HEK293 (cell line): ENCODE data around the gene INHBA.

Experiments
- CTCF ChIA-PET: fragments of 350-600 bp; formaldehyde crosslinking; extraction: SDS; loops from one replicate; lab custom pipeline; 2021; ENCODE audit warnings: antibody characterized with exemption; lab: Yijun Ruan, JAX
- POLR2A ChIA-PET: fragments of 300-600 bp; formaldehyde crosslinking; extraction: SDS; loops from one replicate; lab custom pipeline; 2020; ENCODE audit warnings: antibody characterized with exemption, inconsistent platforms; lab: Yijun Ruan, JAX
- H3K27ac ChIP-seq: fragments of 200-500 bp; sonication (Bioruptor generic); 2 replicates; pipeline ENCODE4 v1.5.1; 2014; ENCODE audit warnings: low read depth, low read length, control low read depth, inconsistent platforms; ENCODE audit errors: extremely low read depth
- H3K36me3 ChIP-seq, 2 experiments: fragments of 200-500 bp in 1 of 2; sonication (Bioruptor generic) in 1 of 2; 1 replicate in 1 of 2; 2 replicates in 1 of 2; pipeline ENCODE4 v1.5.1; 2014 to 2017; ENCODE audit warnings: inconsistent platforms in 2 of 2, low read length in 2 of 2; ENCODE audit not compliant: control insufficient read depth in 2 of 2, insufficient read depth in 1 of 2
- H3K4me1 ChIP-seq: fragments of 200-500 bp; sonication (Bioruptor generic); 2 replicates; pipeline ENCODE4 v1.5.1; 2014; ENCODE audit warnings: mild to moderate bottlenecking, low read length, inconsistent platforms; ENCODE audit not compliant: control insufficient read depth, insufficient read depth
- H3K4me3 ChIP-seq: 2 replicates; pipeline ENCODE4 v1.5.1; 2011; ENCODE audit warnings: low read depth, mild to moderate bottlenecking, control low read depth, low read length, moderate library complexity
- H3K9me3 ChIP-seq: fragments of 200-500 bp; sonication (Bioruptor generic); 2 replicates; pipeline ENCODE4 v1.5.1; 2014; ENCODE audit warnings: low read depth, low read length, inconsistent platforms; ENCODE audit not compliant: control insufficient read depth, insufficient read depth
- BCL11A ChIP-seq: fragments of 450-650 bp; formaldehyde crosslinking; IDR thresholded peaks from 2 replicates; pipeline ENCODE4 v1.5.1; 2016; ENCODE audit warnings: low read depth, missing biosample characterization, missing genetic modification characterization
- PATZ1 ChIP-seq: fragments of 450-650 bp; formaldehyde crosslinking; IDR thresholded peaks from 2 replicates; pipeline ENCODE4 v1.5.1; 2016; ENCODE audit warnings: missing biosample characterization, missing genetic modification characterization
- PRDM2 ChIP-seq: fragments of 450-650 bp; formaldehyde crosslinking; IDR thresholded peaks from 2 replicates; pipeline ENCODE4 v1.5.1; 2016; ENCODE audit warnings: missing biosample characterization, missing genetic modification characterization, borderline replicate concordance
- PRDM6 ChIP-seq: fragments of 450-650 bp; formaldehyde crosslinking; IDR thresholded peaks from 2 replicates; pipeline ENCODE4 v1.5.1; 2017; ENCODE audit warnings: missing biosample characterization, missing genetic modification characterization
- SP3 ChIP-seq: fragments of 450-650 bp; formaldehyde crosslinking; IDR thresholded peaks from 2 replicates; pipeline ENCODE4 v1.5.1; 2016; ENCODE audit warnings: missing biosample characterization, missing genetic modification characterization
- SP7 ChIP-seq: fragments of 450-650 bp; formaldehyde crosslinking; IDR thresholded peaks from 2 replicates; pipeline ENCODE4 v1.5.1; 2016; ENCODE audit warnings: missing biosample characterization, missing genetic modification characterization
- ZFP69B ChIP-seq: fragments of 450-650 bp; formaldehyde crosslinking; IDR thresholded peaks from 2 replicates; pipeline ENCODE4 v1.5.1; 2016; ENCODE audit warnings: missing biosample characterization, missing genetic modification characterization
- ZNF112 ChIP-seq: fragments of 450-650 bp; formaldehyde crosslinking; IDR thresholded peaks from 2 replicates; pipeline ENCODE4 v1.5.0; 2017; ENCODE audit warnings: missing biosample characterization, missing genetic modification characterization
- ZNF248 ChIP-seq: fragments of 450-650 bp; formaldehyde crosslinking; IDR thresholded peaks from 2 replicates; pipeline ENCODE4 v1.5.1; 2017; ENCODE audit warnings: missing biosample characterization, missing genetic modification characterization
- ZNF311 ChIP-seq: fragments of 450-650 bp; formaldehyde crosslinking; IDR thresholded peaks from 2 replicates; pipeline ENCODE4 v1.5.1; 2017; ENCODE audit warnings: missing biosample characterization, missing genetic modification characterization, borderline replicate concordance
- ZNF510 ChIP-seq: fragments of 450-650 bp; formaldehyde crosslinking; IDR thresholded peaks from 2 replicates; pipeline ENCODE4 v1.5.1; 2018; ENCODE audit warnings: mild to moderate bottlenecking, missing genetic modification characterization, missing biosample characterization; ENCODE audit not compliant: insufficient replicate concordance
- ZNF660 ChIP-seq: fragments of 450-650 bp; IDR thresholded peaks from 2 replicates; pipeline ENCODE4 v1.5.1; 2018; ENCODE audit warnings: missing biosample characterization, mild to moderate bottlenecking, missing genetic modification characterization
- ZNF701 ChIP-seq: fragments of 450-650 bp; formaldehyde crosslinking; IDR thresholded peaks from 2 replicates; pipeline ENCODE4 v1.5.1; 2016; ENCODE audit warnings: missing biosample characterization, missing genetic modification characterization

The INHBA gene

GRCh38 chr7:41648501-41648900 is 54.4 kb downstream of the INHBA start (continued):
- no peak for TF ChIP-seq PATZ1 (tag by site-specific recombination)
- TF ChIP-seq ZNF510 (tag by site-specific recombination), result no peak
- no peak for TF ChIP-seq PRDM6 (tag by site-specific recombination)

GRCh38 chr7:41643616-41644015 is 59.3 kb downstream of the INHBA start:
- H3K9me3 ChIP-seq, result no peaks in the 10 kb centered on the region
- H3K4me3 ChIP-seq, result no peak overlapping the region
- H3K4me1 ChIP-seq, result no peaks in the 10 kb centered on the region
- POLR2A ChIA-PET, result no interaction called here
- no peak overlapping the region for H3K27ac ChIP-seq
- no peaks in the 10 kb centered on the region for H3K36me3 ChIP-seq
- no peak for TF ChIP-seq SP3 (tag by site-specific recombination)
- no peak for TF ChIP-seq ZNF248 (tag by site-specific recombination)
- no peak for TF ChIP-seq BCL11A (tag by site-specific recombination)
- no peak for TF ChIP-seq ZNF311 (tag by site-specific recombination)
- TF ChIP-seq ZFP69B (tag by site-specific recombination), result no peak
- TF ChIP-seq ZNF660 (tag by site-specific recombination), result no peak
- CTCF ChIA-PET, result no interaction called here

- TF ChIP-seq SP7 (tag by site-specific recombination) (0 out of 2 replicates have a peak, but pooled peaks have one; percentile 15), ZNF112 (tag by site-specific recombination) (no peak), ZNF701 (no peak)
- TF ChIP-seq, all 188 proteins: peak for 1
- H3K36me3 ChIP-seq, result no peaks in the 10 kb centered on the region
- ChIA-PET POLR2A (no interaction called here), CTCF (no interaction called here)
- H3K9me3 ChIP-seq, result no peaks in the 10 kb centered on the region
- no peaks in the 10 kb centered on the region for H3K4me1 ChIP-seq
- H3K4me3 ChIP-seq, result no peak overlapping the region
- H3K27ac ChIP-seq, result no peak overlapping the region
Observed at GRCh38 chr7:41641665-41642014, 61.2 kb downstream of the INHBA start.

GRCh38 chr7:41641011-41641664 is 61.8 kb downstream of the INHBA start:
- POLR2A ChIA-PET, result no interaction called here
- H3K27ac ChIP-seq, result no peak overlapping the region
- no peak overlapping the region for H3K4me3 ChIP-seq
- H3K9me3 ChIP-seq, result no peaks in the 10 kb centered on the region
- no peak for TF ChIP-seq ZNF510 (tag by site-specific recombination)
- TF ChIP-seq PRDM2, result no peak
- no peaks in the 10 kb centered on the region for H3K4me1 ChIP-seq
- CTCF ChIA-PET, result no interaction called here
- no peaks in the 10 kb centered on the region for H3K36me3 ChIP-seq
